Inflammatory macrophage (primary cell): ENCODE measurements around the gene DNAAF6.
"Not testable (repeated sequence)": the region's sequence is repeated elsewhere in the genome, so short reads cannot be mapped to it uniquely, and the experiment has no call there.

Experiments
- DNase-seq, 2 donors: peaks; one replicate each; pipeline ENCODE4 v3.0.0-alpha.2; 2020 to 2022
- total RNA-seq, 18 experiments: gene quantifications; one replicate each; lab custom pipeline; 2026; ENCODE audit warnings: mixed read lengths in 6 of 18, inconsistent platforms in 2 of 18; lab: John Stamatoyannopoulos, UW

Gene DNAAF6
- 0 to 0.07 (median 0) reads per million in 18 experiments for total RNA-seq

DNA sequence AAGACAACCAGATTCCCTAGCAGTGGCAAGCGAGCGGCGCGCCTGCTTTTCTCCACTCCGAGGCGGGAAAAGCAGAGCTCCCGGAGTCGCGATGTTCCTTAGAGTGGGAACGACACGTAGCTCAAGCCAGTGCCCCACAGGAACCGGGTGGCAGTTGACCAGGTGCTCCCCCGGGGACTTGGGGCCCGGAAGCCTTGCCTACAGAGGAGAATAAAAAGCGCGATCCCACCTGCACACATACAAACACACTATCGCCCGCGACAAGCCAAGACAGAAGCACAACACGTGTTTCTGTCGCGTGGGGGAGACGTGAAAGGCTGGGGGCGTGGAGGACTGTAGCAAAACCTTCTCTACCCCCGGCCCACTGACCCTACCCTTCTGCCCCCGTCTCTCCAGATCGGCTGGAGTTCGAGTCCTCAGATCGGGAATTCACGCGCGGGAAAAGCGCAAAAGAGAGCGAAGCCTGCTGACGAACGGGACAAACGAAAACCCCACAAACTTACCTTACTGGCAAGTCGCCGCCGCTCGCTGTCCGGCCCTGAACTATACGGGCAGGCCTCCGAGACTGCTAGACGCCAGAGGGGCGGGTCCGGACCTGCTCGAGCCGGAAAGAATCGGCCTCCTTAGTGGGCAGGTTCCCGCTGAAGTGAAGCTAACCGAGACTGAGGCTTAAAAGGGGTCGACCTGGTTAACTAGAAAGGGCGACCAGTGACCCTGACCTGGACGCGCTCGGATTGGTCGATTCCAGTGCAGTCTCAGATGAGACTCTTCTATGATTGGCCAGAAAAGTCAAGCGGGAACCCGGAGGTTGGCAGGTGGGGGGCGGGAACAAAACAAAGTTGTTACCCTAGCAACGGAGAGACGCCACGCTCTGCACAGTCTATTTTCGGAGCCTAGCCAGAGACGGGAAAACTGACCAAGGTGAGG is at the start of gene DNAAF6, which contains the start of gene NUP62CL:
DNAAF6 (plus strand) TSS at position 842 of the 927 bp plus-strand sequence. CDS start 6,265 bp downstream, outside the sequence.
NUP62CL (minus strand) TSS at position 664 of the 927 bp plus-strand sequence. CDS start 31,287 bp downstream, outside the sequence.
- DNase-seq, result peak; percentile 43 to 46

DNA sequence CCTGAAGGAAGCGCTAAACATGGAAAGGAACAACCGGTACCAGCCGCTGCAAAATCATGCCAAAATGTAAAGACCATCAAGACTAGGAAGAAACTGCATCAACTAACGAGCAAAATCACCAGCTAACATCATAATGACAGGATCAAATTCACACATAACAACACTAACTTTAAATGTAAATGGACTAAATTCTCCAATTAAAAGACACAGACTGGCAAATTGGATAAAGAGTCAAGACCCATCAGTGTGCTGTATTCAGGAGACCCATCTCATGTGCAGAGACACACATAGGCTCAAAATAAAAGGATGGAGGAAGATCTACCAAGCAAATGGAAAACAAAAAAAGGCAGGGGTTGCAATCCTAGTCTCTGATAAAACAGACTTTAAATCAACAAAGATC is 48.8 kb upstream of the DNAAF6 start:
- DNase-seq, result not testable (repeated sequence)

GRCh38 chrX:107167163-107167921 is 39.1 kb upstream of the DNAAF6 start:
- no peak for DNase-seq

DNA sequence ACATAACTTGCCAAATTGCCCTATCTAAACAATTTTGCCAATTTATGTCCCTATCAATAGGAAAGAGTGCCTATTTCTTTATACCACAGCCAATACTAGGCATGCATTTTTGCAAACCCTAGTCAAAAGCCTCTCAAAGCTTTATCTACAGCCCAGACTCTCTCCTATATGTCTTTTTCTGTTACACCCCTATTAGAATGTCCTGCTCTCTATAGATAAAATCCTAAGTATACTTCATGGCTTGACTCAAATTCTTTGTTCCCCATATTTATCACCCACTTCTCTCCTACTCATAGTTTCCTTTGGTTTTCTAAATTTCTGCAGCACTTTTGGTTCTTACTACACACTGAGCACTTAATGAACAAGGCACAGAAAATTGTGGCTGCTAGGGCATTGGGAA is 38.2 kb upstream of the DNAAF6 start:
- no peak for DNase-seq

DNA sequence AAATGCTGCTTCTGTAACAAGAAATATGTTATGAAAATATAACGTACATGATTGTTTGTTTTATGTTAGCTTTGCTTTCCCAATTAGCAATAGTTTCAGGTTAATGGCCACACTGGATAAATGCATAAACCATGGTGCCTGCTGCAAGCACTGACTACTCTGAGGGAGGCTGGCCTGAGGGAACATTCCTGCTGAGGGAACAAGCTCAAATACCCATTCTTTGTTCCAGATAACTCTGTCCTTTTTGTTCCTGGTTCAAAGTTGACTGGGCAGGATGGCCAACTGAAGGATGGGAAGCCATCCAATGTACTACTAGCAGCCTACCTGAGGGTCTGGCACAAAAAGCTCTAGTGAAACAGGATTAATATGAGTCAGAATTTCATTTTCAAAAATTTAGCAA is 37.7 kb upstream of the DNAAF6 start:
- no peak for DNase-seq

- no peak for DNase-seq
Observed at GRCh38 chrX:107171369-107172102, 34.9 kb upstream of the DNAAF6 start.

- no peak for DNase-seq
Observed at GRCh38 chrX:107197319-107197718, 9.1 kb upstream of the DNAAF6 start.

GRCh38 chrX:107198074-107198473 is 8.3 kb upstream of the DNAAF6 start:
- DNase-seq, result not testable (repeated sequence)

DNA sequence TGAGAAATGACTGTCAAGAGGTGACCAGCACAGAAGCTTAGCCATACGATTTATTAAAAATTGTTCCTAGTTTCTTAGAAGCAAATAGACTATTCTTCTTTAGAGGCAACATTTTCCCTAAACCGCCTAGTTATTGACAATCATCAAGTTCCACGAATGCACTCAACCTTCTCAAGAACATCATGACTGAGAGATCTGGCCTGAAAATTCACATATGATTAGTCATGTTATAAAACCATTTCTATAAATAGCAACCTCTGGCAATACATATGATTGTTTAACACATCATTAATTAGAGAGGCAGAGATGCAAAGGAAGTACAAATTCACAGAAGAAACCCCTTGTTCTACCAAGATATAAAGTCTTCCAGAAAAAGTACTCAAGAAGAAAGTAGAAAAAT is 6.9 kb upstream of the DNAAF6 start:
- no peak for DNase-seq

GRCh38 chrX:107204068-107204605 is 2.3 kb upstream of the DNAAF6 start:
- DNase-seq, result no peak

DNA sequence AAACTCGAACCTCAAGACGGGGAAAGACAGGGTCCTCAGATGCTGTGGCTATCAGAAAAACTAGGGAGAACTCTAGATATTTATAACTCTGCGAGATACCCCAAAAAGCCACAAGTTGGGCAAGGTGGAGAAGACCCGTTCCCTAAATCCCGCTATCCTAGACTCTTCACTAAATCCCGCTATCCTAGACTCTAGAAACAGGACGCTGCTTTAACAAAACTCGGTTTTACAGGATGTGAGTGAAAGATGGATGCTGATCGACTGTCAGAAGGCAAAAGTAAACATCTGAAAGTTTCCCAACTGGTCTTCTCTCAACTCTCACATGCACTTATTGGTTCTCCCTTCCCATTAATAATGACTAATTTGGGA is 270 bp downstream of the DNAAF6 start:
- DNase-seq, result no peak

GRCh38 chrX:107207089-107207488 is 678 bp downstream of the DNAAF6 start:
- no peak for DNase-seq

GRCh38 chrX:107207943-107208342 is 1.5 kb downstream of the DNAAF6 start:
- DNase-seq, result no peak

GRCh38 chrX:107213477-107213876 is 7.1 kb downstream of the DNAAF6 start:
- no peak for DNase-seq

- no peak for DNase-seq
Observed at GRCh38 chrX:107226757-107227156, 20.3 kb downstream of the DNAAF6 start.

DNA sequence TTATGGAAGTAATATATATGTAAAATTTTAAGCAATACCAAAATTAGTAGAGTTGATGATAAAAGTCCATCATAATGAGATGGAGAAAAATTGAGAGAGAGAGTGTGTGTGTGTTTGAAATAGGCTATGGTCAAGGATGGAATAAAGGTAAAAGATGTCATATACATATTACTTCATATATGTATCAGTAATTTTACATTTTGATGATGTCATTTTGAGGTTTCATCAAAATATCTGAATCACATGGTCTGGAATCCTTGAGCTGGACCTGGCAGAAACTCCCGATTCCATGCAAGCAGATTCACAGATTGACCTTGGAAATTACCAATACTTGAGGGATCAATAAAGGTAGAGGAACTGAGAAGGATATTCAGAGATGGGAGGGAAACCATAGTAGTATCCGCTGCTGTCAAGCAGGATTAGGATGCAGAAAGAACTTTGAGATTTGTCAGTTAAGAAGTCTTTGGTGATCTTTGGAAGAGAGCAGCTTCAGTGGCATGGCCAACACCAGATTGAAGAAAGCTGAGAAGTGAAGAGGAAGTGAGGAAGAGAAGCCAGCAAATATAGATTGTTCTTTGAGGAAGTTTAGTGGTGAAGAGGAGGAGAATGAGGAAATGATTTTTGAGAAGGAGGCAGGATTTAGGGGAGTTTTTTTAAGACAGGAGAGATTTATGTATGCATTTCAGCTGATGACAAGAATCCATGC is 21.5 kb downstream of the DNAAF6 start:
- DNase-seq, result peak; percentile 13 to 44

DNA sequence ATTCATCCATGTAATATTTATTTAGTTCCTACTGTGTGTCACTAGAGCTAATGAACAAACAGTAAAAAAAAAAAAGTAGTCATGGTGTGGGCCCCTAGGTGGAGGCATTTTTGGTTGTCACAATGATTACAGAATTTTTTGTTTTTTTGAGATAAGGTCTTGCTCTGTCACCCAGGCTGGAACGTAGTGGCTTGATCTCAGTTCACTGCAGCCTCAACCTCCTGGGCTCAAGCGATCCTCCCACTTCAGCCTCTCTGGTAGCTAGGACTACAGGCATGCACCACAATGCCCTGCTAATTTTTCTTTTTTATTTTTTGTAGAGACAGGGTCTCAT is 22.0 kb downstream of the DNAAF6 start:
- DNase-seq, result no peak

DNA sequence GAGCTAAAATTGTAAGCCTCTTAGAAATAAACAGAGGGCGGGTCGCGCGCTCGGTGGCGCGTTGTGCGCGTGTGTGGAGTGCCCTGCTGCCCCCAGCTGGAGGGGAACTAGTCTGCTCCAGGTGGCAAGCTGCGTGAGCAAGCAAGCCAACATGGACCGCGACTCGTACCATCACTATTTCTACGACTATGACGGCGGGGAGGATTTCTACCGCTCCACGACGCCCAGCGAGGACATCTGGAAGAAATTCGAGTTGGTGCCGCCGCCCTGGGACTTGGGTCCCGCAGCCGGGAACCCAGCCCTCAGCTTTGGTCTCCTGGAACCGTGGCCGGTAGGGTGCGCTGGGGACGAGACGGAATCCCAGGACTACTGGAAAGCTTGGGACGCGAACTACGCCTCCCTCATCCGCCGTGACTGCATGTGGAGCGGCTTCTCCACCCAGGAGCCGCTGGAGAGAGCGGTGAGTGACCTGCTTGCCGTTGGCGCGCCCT is 66.1 kb downstream of the DNAAF6 start:
- no peak for DNase-seq

GRCh38 chrX:107273795-107274194 is 67.4 kb downstream of the DNAAF6 start:
- no peak for DNase-seq

DNA sequence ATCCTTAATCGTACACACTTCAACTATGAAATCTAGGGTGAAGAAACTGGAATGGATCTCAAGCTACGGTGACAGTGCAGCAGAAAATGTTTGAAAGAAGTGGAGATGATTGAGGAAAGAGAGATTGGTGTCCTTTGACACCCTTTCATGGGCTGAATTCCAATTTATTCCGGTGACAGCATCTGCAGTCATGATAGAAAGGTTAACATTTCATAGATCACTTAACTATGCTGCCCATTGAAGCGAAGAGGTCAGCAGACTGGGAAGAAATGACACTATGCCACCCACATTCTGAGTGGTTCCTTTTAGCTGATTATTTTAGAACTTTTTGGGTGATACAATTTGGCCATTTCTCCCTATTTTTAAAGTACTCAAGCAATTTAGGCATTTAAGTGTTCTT is 82.3 kb downstream of the DNAAF6 start:
- no peak for DNase-seq

DNA sequence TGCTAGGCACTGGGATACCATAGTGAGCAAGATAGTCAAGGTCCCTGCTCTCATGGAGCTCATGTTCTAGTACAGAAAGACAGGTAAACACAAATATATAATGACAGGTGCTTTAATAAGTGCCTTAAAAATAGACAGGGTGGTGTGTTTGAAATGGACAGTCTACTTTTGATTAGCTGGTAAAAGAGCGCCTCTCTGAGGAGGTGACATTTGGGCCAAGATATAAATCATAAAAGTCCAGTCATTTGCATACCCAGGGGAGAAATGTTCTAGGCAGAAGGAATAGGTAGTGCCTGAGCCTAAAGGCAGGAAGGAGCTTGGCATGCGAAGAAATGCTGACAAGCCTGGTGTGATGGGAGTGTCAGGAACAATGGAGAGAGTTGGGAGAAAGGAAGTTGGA is 83.6 kb downstream of the DNAAF6 start:
- no peak for DNase-seq

- no peak for DNase-seq
Observed at GRCh38 chrX:107293056-107293455, 86.6 kb downstream of the DNAAF6 start.
